Peyer's patch (tissue), 4 donors: ENCODE data around the gene NRXN3.

Experiments
- CTCF ChIP-seq, 6 experiments: fragments of 450-650 bp in 4 of 6; fragments of 200-600 bp in 2 of 6; sonication (generic) in 1 of 6; IDR thresholded peaks; one replicate each; pipeline ENCODE4 v1.5.1; 2017 to 2019; ENCODE audit warnings: antibody characterized with exemption in 6 of 6, mild to moderate bottlenecking in 3 of 6, moderate library complexity in 1 of 6
- POLR2A ChIP-seq, 2 donors: fragments of 450-650 bp; IDR thresholded peaks; one replicate each; pipeline ENCODE4 v1.5.1; 2017; ENCODE audit warnings: antibody characterized with exemption in 2 of 2, mild to moderate bottlenecking in 2 of 2, moderate library complexity in 2 of 2

GRCh38 chr14:79101388-79101787 is 931.2 kb downstream of the NRXN3 start:
- TF ChIP-seq CTCF (IDR thresholded peaks at IDR 0.05): no peak
- no peak for TF ChIP-seq POLR2A (IDR thresholded peaks at IDR 0.05)
